Measurements from ENCODE around the gene DNMBP. TPM values are rescaled to one million over a fixed set of nuclear protein-coding genes. Genes with fewer than 3 reads are reported as not detected.
"Not testable (repeated sequence)": the region's sequence is repeated elsewhere in the genome, so short reads cannot be mapped to it uniquely, and the experiment has no call there.

DNMBP gene
- total RNA-seq, 2 donors from 2014 or later, result 15.5 to 27.9 TPM

GRCh38 chr10:99993701-99994689 lies 15.8 kb downstream of the DNMBP start:
- Histone ChIP-seq H3K4me3 (no peak overlapping the region), H3K27me3 (replicated peaks; ENCODE audit: insufficient read depth) (no peaks in the 10 kb centered on the region), H3K9me3 (no peaks in the 10 kb centered on the region), H3K27ac (no peak overlapping the region), H3K4me1 (replicated peaks) (no peaks in the 10 kb centered on the region), H3K36me3 (no peaks in the 10 kb centered on the region)
- 71% methylated on average over 8 of the region's 8 CpGs for WGBS
- TF ChIP-seq, protein P1, sequence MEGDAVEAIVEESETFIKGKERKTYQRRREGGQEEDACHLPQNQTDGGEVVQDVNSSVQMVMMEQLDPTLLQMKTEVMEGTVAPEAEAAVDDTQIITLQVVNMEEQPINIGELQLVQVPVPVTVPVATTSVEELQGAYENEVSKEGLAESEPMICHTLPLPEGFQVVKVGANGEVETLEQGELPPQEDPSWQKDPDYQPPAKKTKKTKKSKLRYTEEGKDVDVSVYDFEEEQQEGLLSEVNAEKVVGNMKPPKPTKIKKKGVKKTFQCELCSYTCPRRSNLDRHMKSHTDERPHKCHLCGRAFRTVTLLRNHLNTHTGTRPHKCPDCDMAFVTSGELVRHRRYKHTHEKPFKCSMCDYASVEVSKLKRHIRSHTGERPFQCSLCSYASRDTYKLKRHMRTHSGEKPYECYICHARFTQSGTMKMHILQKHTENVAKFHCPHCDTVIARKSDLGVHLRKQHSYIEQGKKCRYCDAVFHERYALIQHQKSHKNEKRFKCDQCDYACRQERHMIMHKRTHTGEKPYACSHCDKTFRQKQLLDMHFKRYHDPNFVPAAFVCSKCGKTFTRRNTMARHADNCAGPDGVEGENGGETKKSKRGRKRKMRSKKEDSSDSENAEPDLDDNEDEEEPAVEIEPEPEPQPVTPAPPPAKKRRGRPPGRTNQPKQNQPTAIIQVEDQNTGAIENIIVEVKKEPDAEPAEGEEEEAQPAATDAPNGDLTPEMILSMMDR (IDR thresholded peaks at IDR 0.05), result no peak
- TF ChIP-seq POLR2AphosphoS5 (IDR thresholded peaks at IDR 0.05) (no peak), POLR2A (IDR thresholded peaks at IDR 0.05) (no peak)
- intact Hi-C loops (cut with DNase I), result no loop called here
- no peak for DNase-seq (ENCODE audit: low spot score)

GRCh38 chr10:99985637-99986036 lies 24.1 kb downstream of the DNMBP start:
- DNase-seq (ENCODE audit: low spot score); H3K4me3 ChIP-seq; intact Hi-C loops (cut with DNase I); H3K36me3 ChIP-seq; H3K9me3 ChIP-seq; H3K27ac ChIP-seq; H3K27me3 ChIP-seq (replicated peaks; ENCODE audit: insufficient read depth); H3K4me1 ChIP-seq (replicated peaks): not testable (repeated sequence)
- WGBS, result 89% methylated on average over 5 of the region's 5 CpGs

DNA sequence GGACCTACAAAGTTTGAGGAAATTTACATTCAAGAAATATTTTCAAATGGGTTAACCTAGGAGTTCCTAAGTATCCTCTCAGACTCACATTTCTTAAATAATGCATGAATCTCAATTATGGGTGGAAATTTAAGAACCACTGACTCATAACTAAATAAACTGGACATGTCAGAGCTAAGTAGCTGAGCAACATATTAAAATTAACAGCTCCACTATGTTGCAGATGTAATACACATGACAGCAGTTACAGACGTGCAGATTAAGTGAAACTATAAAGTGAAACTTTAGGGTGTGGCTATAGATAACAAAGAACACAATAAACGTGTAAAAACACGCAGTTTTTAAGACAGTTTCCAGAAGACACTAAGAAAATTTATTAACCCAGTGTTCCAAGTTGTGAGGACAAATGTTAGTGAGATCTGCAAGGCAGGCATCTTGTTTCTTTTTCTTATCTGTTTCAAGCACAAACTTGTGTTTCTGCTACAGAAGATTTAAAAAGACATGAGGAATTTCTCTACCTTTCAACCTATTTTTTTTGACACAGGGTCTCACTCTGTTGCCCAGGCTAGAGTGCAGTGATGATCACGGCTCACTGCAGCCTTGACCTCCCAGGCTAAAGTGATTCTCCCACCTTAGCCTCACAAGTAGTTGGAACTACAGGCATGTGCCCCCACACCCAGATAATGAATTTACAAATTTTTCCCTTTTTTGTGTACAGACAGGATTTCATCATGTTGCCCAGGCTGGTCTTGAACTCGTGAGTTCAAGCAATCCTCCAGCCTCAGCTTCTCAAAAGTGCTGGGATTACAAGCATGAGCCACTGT lies 25.3 kb downstream of the DNMBP start:
- Histone ChIP-seq H3K27me3 (replicated peaks; ENCODE audit: insufficient read depth) (no peaks in the 10 kb centered on the region), H3K4me3 (no peak overlapping the region), H3K36me3 (no peaks in the 10 kb centered on the region), H3K9me3 (no peaks in the 10 kb centered on the region), H3K27ac (peak overlapping the region in 1 of 2 donors; percentile 29), H3K4me1 (replicated peaks) (peaks cover 7% of the 10 kb centered on the region)
- TF ChIP-seq, protein P1 (IDR thresholded peaks at IDR 0.05), result no peak
- 35% methylated on average over 5 of the region's 5 CpGs for WGBS
- intact Hi-C loops (cut with DNase I), result no loop called here
- no peak for DNase-seq (ENCODE audit: low spot score)

- intact Hi-C loops (cut with DNase I), result no loop called here
- H3K4me1 ChIP-seq (replicated peaks), result peaks cover 7% of the 10 kb centered on the region
- peak overlapping the region; percentile 29 to 37 for H3K27ac ChIP-seq
- TF ChIP-seq POLR2A (IDR thresholded peaks at IDR 0.05) (no peak), POLR2AphosphoS5 (IDR thresholded peaks at IDR 0.05) (no peak)
- TF ChIP-seq, protein P1 (IDR thresholded peaks at IDR 0.05), result no peak
- H3K9me3 ChIP-seq, result no peaks in the 10 kb centered on the region
- H3K36me3 ChIP-seq, result no peaks in the 10 kb centered on the region
- no peak overlapping the region for H3K4me3 ChIP-seq
- no peak for DNase-seq (ENCODE audit: low spot score)
- 64% methylated on average over 16 of the region's 16 CpGs for WGBS
- no peaks in the 10 kb centered on the region for H3K27me3 ChIP-seq (replicated peaks; ENCODE audit: insufficient read depth)
Observed at GRCh38 chr10:99983280-99983988, 26.3 kb downstream of the DNMBP start.

DNA sequence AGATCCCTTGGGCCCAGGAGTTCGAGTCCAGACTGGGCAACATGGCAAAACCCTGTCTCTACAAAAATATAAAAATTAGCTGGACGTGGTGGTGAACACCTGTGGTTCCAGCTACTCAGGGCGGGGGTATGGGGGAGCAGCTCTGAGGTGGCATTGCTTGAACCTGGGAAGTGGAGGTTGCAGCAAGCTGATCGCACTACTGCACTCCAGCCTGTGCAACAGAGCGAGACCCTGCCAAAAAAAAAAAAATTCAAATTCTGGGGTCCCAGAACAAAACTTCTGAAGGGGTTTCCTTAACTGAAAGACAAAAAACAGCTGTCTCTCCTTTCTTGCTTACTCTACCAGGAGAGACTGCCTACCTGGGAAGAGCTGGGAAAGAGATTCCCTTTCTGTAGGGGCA lies 27.0 kb downstream of the DNMBP start:
- H3K36me3 ChIP-seq, result no peaks in the 10 kb centered on the region
- DNase-seq (ENCODE audit: low spot score), result no peak
- WGBS, result 97% methylated on average over 5 of the region's 5 CpGs
- peak overlapping the region in 1 of 2 donors; percentile 37 for H3K27ac ChIP-seq
- H3K27me3 ChIP-seq (replicated peaks; ENCODE audit: insufficient read depth), result no peaks in the 10 kb centered on the region
- intact Hi-C loops (cut with DNase I), result no loop called here
- no peak overlapping the region for H3K4me3 ChIP-seq
- TF ChIP-seq, protein P1 (IDR thresholded peaks at IDR 0.05), result no peak
- TF ChIP-seq POLR2AphosphoS5 (IDR thresholded peaks at IDR 0.05) (no peak), POLR2A (IDR thresholded peaks at IDR 0.05) (no peak)
- H3K9me3 ChIP-seq, result no peaks in the 10 kb centered on the region
- H3K4me1 ChIP-seq (replicated peaks), result peaks cover 7% of the 10 kb centered on the region
